Heart left ventricle (tissue), 16 donors: Measurements from ENCODE around the gene ENTHD1. TPM values are rescaled to one million over a fixed set of nuclear protein-coding genes. Genes with fewer than 3 reads are reported as not detected.

Experiments used
- ATAC-seq, 4 donors: fragments of 200-7000 bp; cut with Tn5 transposase; one replicate each; pipeline ENCODE4 v1.9.1; 2020 to 2022; ENCODE audit warnings: moderate library complexity in 4 of 4, mild to moderate bottlenecking in 3 of 4, moderate number of reproducible peaks in 1 of 4
- DNase-seq, 5 donors: peaks; one replicate each; pipeline ENCODE4 v3.0.0-alpha.2; 2020
- H3K27ac ChIP-seq, 12 donors: fragments of 200-600 bp; sonication (generic) in 4 of 12; one replicate each; pipeline versions ENCODE4 v1.5.0 to v1.8.0; 2016 to 2022; ENCODE audit warnings: mild to moderate bottlenecking in 2 of 12
- H3K27me3 ChIP-seq, 9 donors: fragments of 200-600 bp; sonication (generic) in 2 of 9; one replicate each; pipeline versions ENCODE4 v1.5.1 to v1.8.0; 2016 to 2022; ENCODE audit warnings: mild to moderate bottlenecking in 3 of 9
- H3K36me3 ChIP-seq, 9 donors: fragments of 200-600 bp; sonication (generic) in 2 of 9; one replicate each; pipeline versions ENCODE4 v1.5.0 to v1.8.0; 2018 to 2022; ENCODE audit warnings: mild to moderate bottlenecking in 2 of 9
- H3K4me1 ChIP-seq, 12 donors: fragments of 200-600 bp; sonication (generic) in 4 of 12; one replicate each; pipeline versions ENCODE4 v1.5.0 to v1.8.0; 2016 to 2022; ENCODE audit warnings: mild to moderate bottlenecking in 3 of 12
- H3K4me3 ChIP-seq, 12 donors: fragments of 200-600 bp; sonication (generic) in 4 of 12; one replicate each; pipeline versions ENCODE4 v1.5.0 to v1.8.0; 2017 to 2022; ENCODE audit warnings: mild to moderate bottlenecking in 9 of 12, moderate library complexity in 4 of 12
- H3K9me3 ChIP-seq, 12 donors: fragments of 200-600 bp; sonication (generic) in 4 of 12; one replicate each; pipeline versions ENCODE4 v1.5.0 to v1.8.0; 2016 to 2022; ENCODE audit warnings: mild to moderate bottlenecking in 1 of 12
- POLR2A ChIP-seq, 2 donors: fragments of 450-650 bp; IDR thresholded peaks; one replicate each; pipeline ENCODE4 v1.6.1; 2017; ENCODE audit warnings: antibody characterized with exemption in 2 of 2, mild to moderate bottlenecking in 2 of 2, moderate library complexity in 2 of 2
- WGBS, 4 donors: extraction: QIAGEN DNeasy Blood & Tissue Kit in 2 of 4; methylation state at CpG; one replicate each; pipeline versions ENCODE4 v1.1.5 to v1.1.7; 2013 to 2018; 5-methylcytosine and 5-hydroxymethylcytosine counted together
- intact Hi-C, 10 donors: fragments of 100-400 bp; cut with DNase I; formaldehyde crosslinking; loops; one replicate each; pipeline versions ENCODE4 v1.11.1 to v1.14.2; 2022
- polyA plus RNA-seq, 2 donors: library from polyadenylated mRNA; stranded (reverse); fragments of 200-250 nt; gene quantifications; one replicate each; pipeline ENCODE4 v1.2.3, GENCODE V29; 2013
- total RNA-seq, 9 donors: library from RNA; depleted of rRNA in 2 of 9; stranded (reverse); fragments of >200 nt in 2 of 9; fragmentation: NEBNext Ultra II Directional in 3 of 9; extraction: Animal tissue kit (Norgen Biotek cat#: 25700) in 3 of 9; gene quantifications; one replicate each; pipeline versions ENCODE4 v1.1.0 to v1.2.4, GENCODE V29; 2016 to 2023
- TF ChIP-seq, protein P1 (sequence below), 12 donors: fragments of 200-600 bp; sonication (generic) in 4 of 12; IDR thresholded peaks; one replicate each; pipeline versions ENCODE4 v1.5.0 to v1.8.0; 2018 to 2022; ENCODE audit warnings: antibody characterized with exemption in 12 of 12, mild to moderate bottlenecking in 5 of 12
- donor health status: ischemic (EF 13 %, LVEDD 7.1; RV severe dilation, severe dysfunction).
- donor health status: healthy with polysubstance abuse.
- donor health status: DM: no; HTN: yes; CAD: no.
- donor health status: DM: no; HTN: no; CAD: no.
- donor health status: ischemic (EF 25% LVEDD 6.9; RV normal size, moderate dysfunction).
- donor health status: ischemic (EF 25% LVEDD 5.7; RV mildly dilated, moderate dysfunction).
- donor health status: healthy.
- donor health status: DM: yes; HTN: yes; CAD: no.
- donor health status: ischemic (EF 35%, LVEDD 5.7; RV mildly dilated, moderate dysfunction).
- donor health status: nonischemic (EF 11% LVEDD 7.7; RV severe dilation, severe dysfunction).
- donor health status: DM: yes; HTN: yes; CAD: no.
- donor health status: PGD.
- donor health status: ischemic (EF 29% LVEDD 5.4; RV normal size, mild dysfunction).
- donor health status: nonischemic (EF 23%, LVEDD 6.1; RV moderate dilation, normal function).

The ENTHD1 gene
- total and polyA plus RNA-seq, 11 donors, result not detected

DNA sequence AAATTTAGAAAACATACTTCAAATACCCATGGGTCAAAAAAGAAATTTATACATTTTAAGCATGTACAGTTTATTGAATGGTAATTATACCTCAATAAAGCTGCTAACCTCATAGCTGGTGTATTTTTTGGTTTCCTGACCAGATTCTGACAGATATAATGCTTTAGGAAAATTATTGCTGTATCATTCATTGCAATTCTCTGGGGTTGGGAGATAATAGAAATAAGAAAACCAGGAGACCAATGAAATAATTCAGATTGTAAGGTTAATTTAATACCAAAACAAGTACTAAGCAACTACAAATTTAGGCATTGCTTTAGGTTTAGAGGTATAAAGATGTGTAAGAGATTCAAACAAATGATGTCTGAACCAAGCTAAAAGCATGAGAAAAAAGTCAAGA lies 120.1 kb downstream of the ENTHD1 start:
- intact Hi-C loops, result no loop called here
- DNase-seq (no peak), ATAC-seq (no peak)
- H3K27me3 ChIP-seq, result peaks cover 0 to 38% (median 6%) of the 10 kb centered on the region in 9 donors
- TF ChIP-seq POLR2A (IDR thresholded peaks at IDR 0.05), result no peak
- TF ChIP-seq, protein P1, sequence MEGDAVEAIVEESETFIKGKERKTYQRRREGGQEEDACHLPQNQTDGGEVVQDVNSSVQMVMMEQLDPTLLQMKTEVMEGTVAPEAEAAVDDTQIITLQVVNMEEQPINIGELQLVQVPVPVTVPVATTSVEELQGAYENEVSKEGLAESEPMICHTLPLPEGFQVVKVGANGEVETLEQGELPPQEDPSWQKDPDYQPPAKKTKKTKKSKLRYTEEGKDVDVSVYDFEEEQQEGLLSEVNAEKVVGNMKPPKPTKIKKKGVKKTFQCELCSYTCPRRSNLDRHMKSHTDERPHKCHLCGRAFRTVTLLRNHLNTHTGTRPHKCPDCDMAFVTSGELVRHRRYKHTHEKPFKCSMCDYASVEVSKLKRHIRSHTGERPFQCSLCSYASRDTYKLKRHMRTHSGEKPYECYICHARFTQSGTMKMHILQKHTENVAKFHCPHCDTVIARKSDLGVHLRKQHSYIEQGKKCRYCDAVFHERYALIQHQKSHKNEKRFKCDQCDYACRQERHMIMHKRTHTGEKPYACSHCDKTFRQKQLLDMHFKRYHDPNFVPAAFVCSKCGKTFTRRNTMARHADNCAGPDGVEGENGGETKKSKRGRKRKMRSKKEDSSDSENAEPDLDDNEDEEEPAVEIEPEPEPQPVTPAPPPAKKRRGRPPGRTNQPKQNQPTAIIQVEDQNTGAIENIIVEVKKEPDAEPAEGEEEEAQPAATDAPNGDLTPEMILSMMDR (IDR thresholded peaks at IDR 0.05), result no peak
- no peak overlapping the region for H3K27ac ChIP-seq
- peaks cover 0 to 17% (median 3%) of the 10 kb centered on the region in 12 donors for H3K9me3 ChIP-seq
- H3K4me1 ChIP-seq, result no peaks in the 10 kb centered on the region
- H3K4me3 ChIP-seq, result no peak overlapping the region
- no peaks in the 10 kb centered on the region for H3K36me3 ChIP-seq

DNA sequence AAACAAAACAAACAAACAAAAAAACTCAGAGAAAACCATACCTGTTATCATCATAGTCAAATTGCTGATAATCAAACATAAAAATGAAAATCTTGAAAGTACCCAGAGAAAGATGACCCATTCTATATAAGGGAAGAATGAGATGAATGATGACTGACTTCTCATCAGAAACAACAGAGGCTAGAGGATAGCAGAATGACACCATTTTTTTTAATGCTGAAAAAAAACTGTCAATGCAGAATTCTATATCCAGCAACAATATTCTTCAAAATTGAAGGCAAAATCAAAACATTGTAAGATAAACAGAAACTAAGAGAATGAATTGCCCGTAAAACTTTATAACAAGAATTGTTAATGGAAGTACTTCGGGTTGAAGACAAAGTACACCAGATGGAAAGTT lies 122.1 kb downstream of the ENTHD1 start:
- TF ChIP-seq POLR2A (IDR thresholded peaks at IDR 0.05), result no peak
- TF ChIP-seq, protein P1 (IDR thresholded peaks at IDR 0.05), result no peak
- Histone ChIP-seq H3K27ac (no peak overlapping the region), H3K4me3 (no peak overlapping the region), H3K4me1 (no peaks in the 10 kb centered on the region), H3K27me3 (peaks cover 0 to 33% (median 0%) of the 10 kb centered on the region in 9 donors), H3K36me3 (no peaks in the 10 kb centered on the region), H3K9me3 (peaks cover 0 to 17% (median 3%) of the 10 kb centered on the region in 12 donors)
- intact Hi-C loops, result no loop called here
- WGBS, 4 donors, result 94 to 98% (median 94%) methylated on average over 2 of the region's 2 CpGs
- DNase-seq, result no peak
- no peak for ATAC-seq

DNA sequence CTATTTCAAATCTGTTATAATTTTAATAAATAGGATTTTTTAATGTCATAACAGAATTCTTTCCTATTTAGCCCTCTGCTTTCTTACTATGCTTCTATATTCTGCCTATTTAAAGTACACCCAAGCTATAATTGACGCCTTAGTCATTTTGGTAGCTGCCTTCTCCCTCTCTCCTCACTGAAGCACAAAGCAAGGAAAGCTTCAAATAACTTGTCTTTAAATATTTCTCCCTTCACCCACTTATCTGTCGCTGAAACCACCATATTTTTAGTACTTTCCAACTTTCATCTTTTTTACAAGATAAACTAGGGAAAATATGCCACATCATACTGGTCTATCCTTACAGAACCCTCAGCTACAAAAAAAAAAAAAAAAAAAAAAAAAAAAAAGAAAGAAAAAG lies 127.9 kb downstream of the ENTHD1 start:
- DNase-seq, result no peak
- no peak for ATAC-seq
- Histone ChIP-seq H3K36me3 (no peaks in the 10 kb centered on the region), H3K27me3 (peaks cover 0 to 36% (median 0%) of the 10 kb centered on the region in 9 donors), H3K9me3 (peaks cover 0 to 6% (median 0%) of the 10 kb centered on the region in 12 donors), H3K4me1 (no peaks in the 10 kb centered on the region), H3K27ac (no peak overlapping the region), H3K4me3 (no peak overlapping the region)
- TF ChIP-seq POLR2A (IDR thresholded peaks at IDR 0.05), result no peak
- TF ChIP-seq, protein P1 (IDR thresholded peaks at IDR 0.05), result no peak
- 62 to 76% (median 69%) methylated on average over 2 of the region's 2 CpGs for WGBS, 4 donors
- intact Hi-C loops, result no loop called here

DNA sequence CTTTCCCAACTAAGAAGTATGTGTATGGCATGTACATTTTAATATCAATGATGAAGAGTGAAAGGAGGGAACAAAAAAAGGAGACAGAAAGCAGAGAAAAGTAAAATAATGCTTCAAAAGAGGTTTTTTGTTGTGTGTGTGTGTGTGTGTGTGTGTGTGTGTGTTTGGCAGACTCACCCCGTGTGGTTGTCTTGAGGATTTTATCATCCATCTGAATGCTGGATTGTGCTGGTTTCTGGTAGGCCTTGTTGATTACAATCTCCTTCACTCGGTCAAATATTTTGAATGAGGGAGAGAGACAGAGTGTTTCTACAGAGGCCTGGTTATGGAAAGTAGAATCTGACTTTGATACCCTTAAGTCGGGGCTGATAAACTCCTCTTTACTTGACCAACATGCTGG lies 128.5 kb downstream of the ENTHD1 start:
- DNase-seq (no peak), ATAC-seq (no peak)
- intact Hi-C loops, result no loop called here
- Histone ChIP-seq H3K4me1 (no peaks in the 10 kb centered on the region), H3K27me3 (peaks cover 0 to 30% (median 0%) of the 10 kb centered on the region in 9 donors), H3K36me3 (no peaks in the 10 kb centered on the region), H3K27ac (no peak overlapping the region), H3K9me3 (peaks cover 0 to 9% (median 0%) of the 10 kb centered on the region in 12 donors), H3K4me3 (no peak overlapping the region)
- TF ChIP-seq, protein P1 (IDR thresholded peaks at IDR 0.05), result no peak
- TF ChIP-seq POLR2A (IDR thresholded peaks at IDR 0.05), result no peak
- WGBS, 4 donors, result 53 to 59% (median 54%) methylated on average over 3 of the region's 3 CpGs
